Vagina (tissue), 2 donors: ENCODE results near the gene PLEKHA6.

Experiments
- POLR2A ChIP-seq, 2 donors: fragments of 450-650 bp; IDR thresholded peaks; one replicate each; pipeline ENCODE4 v1.6.1; 2017; ENCODE audit warnings: antibody characterized with exemption in 2 of 2, mild to moderate bottlenecking in 2 of 2, moderate library complexity in 2 of 2
- POLR2AphosphoS5 ChIP-seq, 2 donors: sonication (generic); formaldehyde crosslinking; IDR thresholded peaks; one replicate each; pipeline ENCODE4 v1.9.0; 2017; ENCODE audit warnings: antibody characterized with exemption in 2 of 2, mild to moderate bottlenecking in 2 of 2, low read depth in 1 of 2; ENCODE audit not compliant: insufficient read depth in 1 of 2
- TF ChIP-seq, protein P1 (sequence below), 3 experiments: fragments of 450-650 bp in 2 of 3; fragments of 200-600 bp in 1 of 3; sonication (generic) in 1 of 3; IDR thresholded peaks; one replicate each; pipeline ENCODE4 v1.5.1; 2017 to 2019; ENCODE audit warnings: antibody characterized with exemption in 3 of 3, mild to moderate bottlenecking in 2 of 3, moderate library complexity in 2 of 3

GRCh38 chr1:204286831-204287421 lies 72.8 kb downstream of the PLEKHA6 start:
- TF ChIP-seq, protein P1, sequence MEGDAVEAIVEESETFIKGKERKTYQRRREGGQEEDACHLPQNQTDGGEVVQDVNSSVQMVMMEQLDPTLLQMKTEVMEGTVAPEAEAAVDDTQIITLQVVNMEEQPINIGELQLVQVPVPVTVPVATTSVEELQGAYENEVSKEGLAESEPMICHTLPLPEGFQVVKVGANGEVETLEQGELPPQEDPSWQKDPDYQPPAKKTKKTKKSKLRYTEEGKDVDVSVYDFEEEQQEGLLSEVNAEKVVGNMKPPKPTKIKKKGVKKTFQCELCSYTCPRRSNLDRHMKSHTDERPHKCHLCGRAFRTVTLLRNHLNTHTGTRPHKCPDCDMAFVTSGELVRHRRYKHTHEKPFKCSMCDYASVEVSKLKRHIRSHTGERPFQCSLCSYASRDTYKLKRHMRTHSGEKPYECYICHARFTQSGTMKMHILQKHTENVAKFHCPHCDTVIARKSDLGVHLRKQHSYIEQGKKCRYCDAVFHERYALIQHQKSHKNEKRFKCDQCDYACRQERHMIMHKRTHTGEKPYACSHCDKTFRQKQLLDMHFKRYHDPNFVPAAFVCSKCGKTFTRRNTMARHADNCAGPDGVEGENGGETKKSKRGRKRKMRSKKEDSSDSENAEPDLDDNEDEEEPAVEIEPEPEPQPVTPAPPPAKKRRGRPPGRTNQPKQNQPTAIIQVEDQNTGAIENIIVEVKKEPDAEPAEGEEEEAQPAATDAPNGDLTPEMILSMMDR (IDR thresholded peaks at IDR 0.05) = no peak
- no peak for TF ChIP-seq POLR2AphosphoS5 (IDR thresholded peaks at IDR 0.05; ENCODE audit: insufficient read depth in 1 of 2, low read depth in 1 of 2)
- TF ChIP-seq POLR2A (IDR thresholded peaks at IDR 0.05) = no peak
